NCI-H2107 (cell line): ENCODE measurements around the gene FAM181A.

Experiments
- DNase-seq: peaks from one replicate; lab custom pipeline; 2025; lab: John Stamatoyannopoulos, UW

Gene FAM181A

GRCh38 chr14:93962701-93963601, 35.8 kb downstream of the FAM181A start:
- DNase-seq, result no peak

GRCh38 chr14:93963692-93964091, 36.5 kb downstream of the FAM181A start:
- DNase-seq, result no peak

GRCh38 chr14:93964281-93964680, 37.1 kb downstream of the FAM181A start:
- no peak for DNase-seq

- no peak for DNase-seq
Observed at GRCh38 chr14:93964820-93965286, 37.7 kb downstream of the FAM181A start.

GRCh38 chr14:93965287-93965821, 38.2 kb downstream of the FAM181A start:
- DNase-seq, result no peak

- DNase-seq, result no peak
Observed at GRCh38 chr14:93965946-93966474, 38.9 kb downstream of the FAM181A start.

- DNase-seq, result no peak
Observed at GRCh38 chr14:93967637-93968250, 40.6 kb downstream of the FAM181A start.

GRCh38 chr14:93969082-93969828, 42.1 kb downstream of the FAM181A start:
- no peak for DNase-seq

- DNase-seq, result no peak
Observed at GRCh38 chr14:93970585-93970964, 43.4 kb downstream of the FAM181A start.

GRCh38 chr14:93970965-93971634, 44.0 kb downstream of the FAM181A start:
- peak; percentile 54 for DNase-seq

GRCh38 chr14:93971635-93972027, 44.5 kb downstream of the FAM181A start:
- DNase-seq, result no peak

- DNase-seq, result no peak
Observed at GRCh38 chr14:93972618-93973205, 45.6 kb downstream of the FAM181A start.

- no peak for DNase-seq
Observed at GRCh38 chr14:93973607-93974006, 46.5 kb downstream of the FAM181A start.

GRCh38 chr14:93974299-93974698, 47.2 kb downstream of the FAM181A start:
- DNase-seq, result no peak

GRCh38 chr14:93974833-93975232, 47.7 kb downstream of the FAM181A start:
- DNase-seq, result no peak

- no peak for DNase-seq
Observed at GRCh38 chr14:93975791-93976476, 48.8 kb downstream of the FAM181A start.

GRCh38 chr14:93976477-93977057, 49.4 kb downstream of the FAM181A start, which contains the start of gene ASB2:
Gene ASB2 (minus strand): TSS chr14:93976570. CDS start chr14:93964539, 12,031 bp downstream.
- no peak for DNase-seq

GRCh38 chr14:93977171-93977570, 50.0 kb downstream of the FAM181A start:
- DNase-seq, result no peak

GRCh38 chr14:93977790-93978581, 50.8 kb downstream of the FAM181A start:
- DNase-seq, result no peak
